Prostate gland (tissue), 2 donors: Measurements from ENCODE around the gene TRIM28.

Experiments used
- POLR2AphosphoS5 ChIP-seq: sonication (generic); formaldehyde crosslinking; IDR thresholded peaks from one replicate; pipeline ENCODE4 v1.6.1; 2017; ENCODE audit warnings: antibody characterized with exemption
- TF ChIP-seq, protein P1 (sequence below), 4 experiments: fragments of 200-600 bp in 2 of 4; fragments of 450-650 bp in 2 of 4; sonication (generic) in 2 of 4; IDR thresholded peaks; 1 replicate in 3 of 4; 2 replicates in 1 of 4; pipeline ENCODE4 v1.5.1; 2016 to 2019; ENCODE audit warnings: antibody characterized with exemption in 4 of 4, mild to moderate bottlenecking in 2 of 4, moderate library complexity in 2 of 4

DNA sequence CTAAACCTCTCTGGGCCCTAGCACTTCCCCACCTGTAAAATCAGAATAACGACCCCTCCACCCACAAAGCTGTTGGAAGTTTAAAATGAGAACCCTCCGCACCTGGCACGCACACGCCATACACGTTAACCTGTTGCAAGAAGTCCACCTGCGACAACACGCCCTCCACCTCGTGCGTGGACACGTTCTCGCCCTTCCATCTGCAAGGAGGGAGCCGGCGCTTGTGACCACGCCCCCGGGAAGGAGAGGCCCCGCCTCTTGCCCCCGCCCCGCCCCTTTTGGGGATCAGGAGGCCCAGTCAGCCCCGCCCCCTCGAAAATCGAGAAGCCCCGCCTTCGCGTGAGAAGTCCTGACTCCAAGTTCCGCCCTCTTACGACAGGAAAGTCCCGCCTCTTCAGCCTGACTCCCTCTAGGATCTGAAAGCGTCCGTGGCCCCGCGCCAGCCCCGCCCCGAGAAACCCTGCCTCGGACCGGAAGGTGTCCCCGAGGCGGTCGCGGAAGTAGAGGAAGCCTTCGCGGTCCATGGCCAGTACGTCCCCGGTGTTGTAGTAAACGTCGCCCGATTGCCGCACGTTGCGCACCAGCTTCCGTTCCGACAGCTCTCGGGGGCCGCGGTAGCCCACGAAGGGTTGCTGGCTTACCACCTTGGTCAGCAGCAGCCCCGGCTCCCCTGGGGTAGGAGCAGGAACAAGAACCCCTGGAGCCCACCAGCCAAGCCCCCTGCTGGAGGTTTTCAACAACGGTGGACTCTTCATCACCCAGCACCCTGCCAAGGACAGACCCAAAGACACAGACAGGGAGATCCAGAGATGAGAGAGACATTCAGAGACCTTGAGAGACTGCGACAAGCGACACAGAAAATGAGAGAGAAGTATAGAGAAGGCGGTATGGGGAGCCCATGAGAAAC lies 44.6 kb upstream of the TRIM28 start:
- TF ChIP-seq, protein P1, sequence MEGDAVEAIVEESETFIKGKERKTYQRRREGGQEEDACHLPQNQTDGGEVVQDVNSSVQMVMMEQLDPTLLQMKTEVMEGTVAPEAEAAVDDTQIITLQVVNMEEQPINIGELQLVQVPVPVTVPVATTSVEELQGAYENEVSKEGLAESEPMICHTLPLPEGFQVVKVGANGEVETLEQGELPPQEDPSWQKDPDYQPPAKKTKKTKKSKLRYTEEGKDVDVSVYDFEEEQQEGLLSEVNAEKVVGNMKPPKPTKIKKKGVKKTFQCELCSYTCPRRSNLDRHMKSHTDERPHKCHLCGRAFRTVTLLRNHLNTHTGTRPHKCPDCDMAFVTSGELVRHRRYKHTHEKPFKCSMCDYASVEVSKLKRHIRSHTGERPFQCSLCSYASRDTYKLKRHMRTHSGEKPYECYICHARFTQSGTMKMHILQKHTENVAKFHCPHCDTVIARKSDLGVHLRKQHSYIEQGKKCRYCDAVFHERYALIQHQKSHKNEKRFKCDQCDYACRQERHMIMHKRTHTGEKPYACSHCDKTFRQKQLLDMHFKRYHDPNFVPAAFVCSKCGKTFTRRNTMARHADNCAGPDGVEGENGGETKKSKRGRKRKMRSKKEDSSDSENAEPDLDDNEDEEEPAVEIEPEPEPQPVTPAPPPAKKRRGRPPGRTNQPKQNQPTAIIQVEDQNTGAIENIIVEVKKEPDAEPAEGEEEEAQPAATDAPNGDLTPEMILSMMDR (IDR thresholded peaks at IDR 0.05) = peak in 3 of 4 experiments; percentile 8 to 39 (median 37)
- peak; percentile 97 for TF ChIP-seq POLR2AphosphoS5
